ENCODE data around the gene ESRRA. TPM values are rescaled to one million over a fixed set of nuclear protein-coding genes. Genes with fewer than 3 reads are reported as not detected.

Gene ESRRA
- total and polyA plus RNA-seq, 2 of the 13 experiments (the other 11 are each of a cell fraction or from before 2014, with no cell fraction given) = 18.1 to 36.3 TPM

DNA sequence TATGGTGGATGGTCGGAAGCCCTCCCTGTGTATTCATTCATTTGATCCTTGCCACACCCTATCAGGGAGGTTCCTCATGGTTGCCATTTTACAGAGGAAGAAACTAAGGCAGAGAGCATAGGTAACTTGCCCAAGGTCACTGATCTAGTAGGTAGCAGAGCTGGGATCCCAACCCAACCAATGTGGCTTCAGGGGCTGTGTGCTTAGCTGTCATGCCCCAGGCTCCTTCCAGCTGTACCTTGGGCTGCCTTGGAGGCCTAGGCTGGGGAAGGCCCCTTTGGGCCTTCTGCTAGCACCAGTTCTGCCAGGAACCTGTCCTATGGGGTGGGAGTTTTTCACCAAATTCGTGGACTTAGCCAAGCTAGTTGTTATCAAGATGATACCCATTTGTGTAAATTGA is 29.5 kb upstream of the ESRRA start:
- FAIRE-seq = no peak
- no TSS peak for BruUV-seq (replicated peaks)
- ChIA-PET CTCF (ENCODE audit: low intra/inter-chr PET ratio, low total read pairs) (no interaction called here), POLR2A (interaction anchor here (0.6 kb wide), 1 partner anchor 92 kb away, joined by 3 read pairs; no protein-coding TSS in a partner anchor)
- Histone ChIP-seq H3K4me3 (replicated peaks in 1 of 3; ENCODE audit: insufficient read depth in 1 of 3, low read depth in 2 of 3, low read length in 3 of 3) (no peak overlapping the region), H3K4me2 (ENCODE audit: low read depth, low read length) (no peak overlapping the region), H3K79me2 (ENCODE audit: insufficient read depth, low read length) (peaks cover 9% of the 10 kb centered on the region), H4K20me1 (ENCODE audit: insufficient read depth, low read length) (no peaks in the 10 kb centered on the region), H2AFZ (ENCODE audit: low read length) (no peak overlapping the region), H3K9me3 (ENCODE audit: low read length) (no peaks in the 10 kb centered on the region), H3K27me3 (ENCODE audit: control insufficient read depth in 1 of 2, insufficient read depth in 2 of 2, low read length in 2 of 2) (no peaks in the 10 kb centered on the region), H3K9ac (ENCODE audit: insufficient read depth, low read depth, low read length) (no peak overlapping the region), H3K27ac (ENCODE audit: extremely low read length, insufficient read depth, low read length) (no peak overlapping the region), H3K36me3 (replicated peaks in 1 of 2; ENCODE audit: control insufficient read depth in 1 of 2, insufficient read depth in 2 of 2, low read length in 2 of 2) (peaks cover 2 to 7% of the 10 kb centered on the region in 2 experiments; a peak in 1 of 5 replicates), H3K4me1 (ENCODE audit: insufficient read depth, low read length) (peaks cover 23% of the 10 kb centered on the region)
- in situ Hi-C loops (cut with HindIII; ENCODE audit: extremely low pct_ligation_motif_present, low pct_unique_long_range_greater_than_20kb) (no loop called here), intact Hi-C loops (cut with micrococcal nuclease; ENCODE audit: unreplicated experiment) (no loop called here)
- TF ChIP-seq, protein P1, sequence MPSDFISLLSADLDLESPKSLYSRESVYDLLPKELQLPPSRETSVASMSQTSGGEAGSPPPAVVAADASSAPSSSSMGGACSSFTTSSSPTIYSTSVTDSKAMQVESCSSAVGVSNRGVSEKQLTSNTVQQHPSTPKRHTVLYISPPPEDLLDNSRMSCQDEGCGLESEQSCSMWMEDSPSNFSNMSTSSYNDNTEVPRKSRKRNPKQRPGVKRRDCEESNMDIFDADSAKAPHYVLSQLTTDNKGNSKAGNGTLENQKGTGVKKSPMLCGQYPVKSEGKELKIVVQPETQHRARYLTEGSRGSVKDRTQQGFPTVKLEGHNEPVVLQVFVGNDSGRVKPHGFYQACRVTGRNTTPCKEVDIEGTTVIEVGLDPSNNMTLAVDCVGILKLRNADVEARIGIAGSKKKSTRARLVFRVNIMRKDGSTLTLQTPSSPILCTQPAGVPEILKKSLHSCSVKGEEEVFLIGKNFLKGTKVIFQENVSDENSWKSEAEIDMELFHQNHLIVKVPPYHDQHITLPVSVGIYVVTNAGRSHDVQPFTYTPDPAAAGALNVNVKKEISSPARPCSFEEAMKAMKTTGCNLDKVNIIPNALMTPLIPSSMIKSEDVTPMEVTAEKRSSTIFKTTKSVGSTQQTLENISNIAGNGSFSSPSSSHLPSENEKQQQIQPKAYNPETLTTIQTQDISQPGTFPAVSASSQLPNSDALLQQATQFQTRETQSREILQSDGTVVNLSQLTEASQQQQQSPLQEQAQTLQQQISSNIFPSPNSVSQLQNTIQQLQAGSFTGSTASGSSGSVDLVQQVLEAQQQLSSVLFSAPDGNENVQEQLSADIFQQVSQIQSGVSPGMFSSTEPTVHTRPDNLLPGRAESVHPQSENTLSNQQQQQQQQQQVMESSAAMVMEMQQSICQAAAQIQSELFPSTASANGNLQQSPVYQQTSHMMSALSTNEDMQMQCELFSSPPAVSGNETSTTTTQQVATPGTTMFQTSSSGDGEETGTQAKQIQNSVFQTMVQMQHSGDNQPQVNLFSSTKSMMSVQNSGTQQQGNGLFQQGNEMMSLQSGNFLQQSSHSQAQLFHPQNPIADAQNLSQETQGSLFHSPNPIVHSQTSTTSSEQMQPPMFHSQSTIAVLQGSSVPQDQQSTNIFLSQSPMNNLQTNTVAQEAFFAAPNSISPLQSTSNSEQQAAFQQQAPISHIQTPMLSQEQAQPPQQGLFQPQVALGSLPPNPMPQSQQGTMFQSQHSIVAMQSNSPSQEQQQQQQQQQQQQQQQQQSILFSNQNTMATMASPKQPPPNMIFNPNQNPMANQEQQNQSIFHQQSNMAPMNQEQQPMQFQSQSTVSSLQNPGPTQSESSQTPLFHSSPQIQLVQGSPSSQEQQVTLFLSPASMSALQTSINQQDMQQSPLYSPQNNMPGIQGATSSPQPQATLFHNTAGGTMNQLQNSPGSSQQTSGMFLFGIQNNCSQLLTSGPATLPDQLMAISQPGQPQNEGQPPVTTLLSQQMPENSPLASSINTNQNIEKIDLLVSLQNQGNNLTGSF (CRISPR knock-in tag; IDR thresholded peaks at IDR 0.05) = no peak
- DNase-seq (ENCODE audit: low spot score) = no peak
- WGBS (ENCODE audit: low lambda C conversion rate) = 79% methylated on average over 2 of the region's 2 CpGs
- no peak for ATAC-seq
